Lung (tissue), 12 donors: ENCODE results near the gene C1orf35. TPM values are rescaled to one million over a fixed set of nuclear protein-coding genes. Genes with fewer than 3 reads are reported as not detected.

Experiments
- ATAC-seq: fragments of 200-7000 bp; cut with Tn5 transposase; one replicate; pipeline ENCODE4 v1.9.1; 2020; ENCODE audit warnings: moderate number of reproducible peaks; ENCODE audit not compliant: insufficient read depth, low FRiP score
- DNase-seq, 3 donors: peaks; one replicate each; pipeline ENCODE4 v3.0.0-alpha.2; 2013 to 2017
- H3K27ac ChIP-seq, 2 donors: one replicate each; pipeline ENCODE4 v1.5.1; 2013; ENCODE audit warnings: mild to moderate bottlenecking in 2 of 2, moderate library complexity in 2 of 2, control low read depth in 1 of 2, inconsistent platforms in 1 of 2, low read depth in 1 of 2, low read length in 1 of 2
- H3K27me3 ChIP-seq, 3 donors: one replicate each; pipeline ENCODE4 v1.5.1; 2013; ENCODE audit warnings: low read length in 2 of 3; ENCODE audit not compliant: control insufficient read depth in 3 of 3, insufficient read depth in 3 of 3
- H3K36me3 ChIP-seq, 4 donors: one replicate each; pipeline ENCODE4 v1.5.1; 2013; ENCODE audit warnings: low read length in 4 of 4, mild to moderate bottlenecking in 1 of 4, moderate library complexity in 1 of 4; ENCODE audit not compliant: control insufficient read depth in 4 of 4, insufficient read depth in 4 of 4
- H3K4me1 ChIP-seq, 5 donors: one replicate each; pipeline ENCODE4 v1.5.1; 2013; ENCODE audit warnings: low read length in 5 of 5, mild to moderate bottlenecking in 2 of 5, moderate library complexity in 1 of 5; ENCODE audit not compliant: control insufficient read depth in 5 of 5, insufficient read depth in 5 of 5
- H3K4me3 ChIP-seq: one replicate; pipeline ENCODE4 v1.5.1; 2013; ENCODE audit warnings: mild to moderate bottlenecking, control low read depth, moderate library complexity
- H3K9ac ChIP-seq, 2 donors: one replicate each; pipeline ENCODE4 v1.5.1; 2013; ENCODE audit warnings: low read length in 2 of 2, control low read depth in 1 of 2; ENCODE audit not compliant: insufficient read depth in 1 of 2
- H3K9me3 ChIP-seq, 4 donors: one replicate each; pipeline ENCODE4 v1.5.1; 2013; ENCODE audit warnings: low read length in 3 of 4, mild to moderate bottlenecking in 1 of 4, moderate library complexity in 1 of 4; ENCODE audit not compliant: control insufficient read depth in 4 of 4, insufficient read depth in 3 of 4
- WGBS, 2 donors: extraction: QIAGEN DNeasy Blood & Tissue Kit; methylation state at CpG; one replicate each; pipeline ENCODE4 v1.1.7; 2013; 5-methylcytosine and 5-hydroxymethylcytosine counted together
- polyA plus RNA-seq, 2 donors: library from polyadenylated mRNA; stranded (reverse); fragments of 200-250 nt; gene quantifications; one replicate each; pipeline ENCODE4 v1.2.1, GENCODE V29; 2013
- total RNA-seq, 2 donors: library from RNA; depleted of rRNA in 1 of 2; stranded (reverse); fragments of >200 nt in 1 of 2; gene quantifications; one replicate each; pipeline ENCODE4 v1.2.1, GENCODE V29; 2014 to 2021
- TF ChIP-seq, protein P1 (sequence below): IDR thresholded peaks from 2 replicates; pipeline ENCODE4 v1.5.1; 2012; ENCODE audit warnings: mild to moderate bottlenecking; ENCODE audit errors: control extremely low read depth, extremely low read depth
- donor health status: control.
- donor health status: control.
- donor health status: Bipolar disorder and iron deficiency.
- donor health status: healthy.
- donor health status: DM: yes; HTN: yes; CAD: no.

The C1orf35 gene
- total and polyA plus RNA-seq, 4 donors, result 9.1 to 19.9 (median 15.0) TPM

DNA sequence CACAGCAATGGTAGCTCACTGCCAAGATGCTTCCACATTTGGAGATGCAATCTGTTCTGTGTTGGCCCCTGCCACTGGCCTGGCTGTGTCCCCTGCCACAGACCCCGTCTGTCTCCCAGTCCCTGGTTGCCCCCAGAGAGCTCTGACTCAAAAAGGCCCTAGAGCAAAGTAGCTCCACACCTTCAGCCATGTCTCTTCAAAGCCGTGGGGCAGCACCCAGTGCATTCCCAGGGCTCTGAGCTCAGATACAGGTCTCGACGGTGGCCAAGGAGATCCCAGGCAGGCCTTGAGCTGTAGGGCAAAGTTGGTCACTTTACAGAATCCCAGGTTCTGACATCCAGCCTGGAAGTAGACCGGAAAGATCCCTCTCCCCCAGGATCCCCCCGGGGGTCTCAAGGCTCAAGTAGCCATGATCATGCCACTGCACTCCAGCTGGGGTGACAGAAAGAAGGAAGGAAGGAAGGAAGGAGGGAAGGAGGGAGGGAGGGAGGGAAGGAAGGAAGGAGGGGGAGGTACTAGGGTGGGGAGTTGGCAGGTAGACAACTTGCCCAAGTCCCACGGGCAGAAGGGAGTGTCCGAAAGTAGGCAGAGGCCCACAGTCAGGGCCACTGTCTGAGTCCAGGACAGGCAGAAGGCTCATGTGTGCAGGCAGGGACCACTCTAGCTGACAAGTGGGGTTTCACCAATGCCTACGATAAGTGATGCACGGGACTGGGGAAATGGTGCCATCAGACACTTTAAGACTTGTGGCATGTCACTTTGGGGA is 25.4 kb downstream of the C1orf35 start:
- DNase-seq, result no peak
- Histone ChIP-seq H3K9me3 (no peaks in the 10 kb centered on the region), H3K4me3 (no peak overlapping the region), H3K9ac (no peak overlapping the region), H3K27me3 (peaks cover 0 to 2% (median 0%) of the 10 kb centered on the region in 3 donors), H3K27ac (no peak overlapping the region), H3K4me1 (peaks cover 0 to 12% (median 0%) of the 10 kb centered on the region in 5 donors), H3K36me3 (no peaks in the 10 kb centered on the region)
- ATAC-seq, result no peak
- TF ChIP-seq, protein P1, sequence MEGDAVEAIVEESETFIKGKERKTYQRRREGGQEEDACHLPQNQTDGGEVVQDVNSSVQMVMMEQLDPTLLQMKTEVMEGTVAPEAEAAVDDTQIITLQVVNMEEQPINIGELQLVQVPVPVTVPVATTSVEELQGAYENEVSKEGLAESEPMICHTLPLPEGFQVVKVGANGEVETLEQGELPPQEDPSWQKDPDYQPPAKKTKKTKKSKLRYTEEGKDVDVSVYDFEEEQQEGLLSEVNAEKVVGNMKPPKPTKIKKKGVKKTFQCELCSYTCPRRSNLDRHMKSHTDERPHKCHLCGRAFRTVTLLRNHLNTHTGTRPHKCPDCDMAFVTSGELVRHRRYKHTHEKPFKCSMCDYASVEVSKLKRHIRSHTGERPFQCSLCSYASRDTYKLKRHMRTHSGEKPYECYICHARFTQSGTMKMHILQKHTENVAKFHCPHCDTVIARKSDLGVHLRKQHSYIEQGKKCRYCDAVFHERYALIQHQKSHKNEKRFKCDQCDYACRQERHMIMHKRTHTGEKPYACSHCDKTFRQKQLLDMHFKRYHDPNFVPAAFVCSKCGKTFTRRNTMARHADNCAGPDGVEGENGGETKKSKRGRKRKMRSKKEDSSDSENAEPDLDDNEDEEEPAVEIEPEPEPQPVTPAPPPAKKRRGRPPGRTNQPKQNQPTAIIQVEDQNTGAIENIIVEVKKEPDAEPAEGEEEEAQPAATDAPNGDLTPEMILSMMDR, result no peak
- 67 to 68% methylated on average over 10 of the region's 10 CpGs for WGBS, 2 donors

DNA sequence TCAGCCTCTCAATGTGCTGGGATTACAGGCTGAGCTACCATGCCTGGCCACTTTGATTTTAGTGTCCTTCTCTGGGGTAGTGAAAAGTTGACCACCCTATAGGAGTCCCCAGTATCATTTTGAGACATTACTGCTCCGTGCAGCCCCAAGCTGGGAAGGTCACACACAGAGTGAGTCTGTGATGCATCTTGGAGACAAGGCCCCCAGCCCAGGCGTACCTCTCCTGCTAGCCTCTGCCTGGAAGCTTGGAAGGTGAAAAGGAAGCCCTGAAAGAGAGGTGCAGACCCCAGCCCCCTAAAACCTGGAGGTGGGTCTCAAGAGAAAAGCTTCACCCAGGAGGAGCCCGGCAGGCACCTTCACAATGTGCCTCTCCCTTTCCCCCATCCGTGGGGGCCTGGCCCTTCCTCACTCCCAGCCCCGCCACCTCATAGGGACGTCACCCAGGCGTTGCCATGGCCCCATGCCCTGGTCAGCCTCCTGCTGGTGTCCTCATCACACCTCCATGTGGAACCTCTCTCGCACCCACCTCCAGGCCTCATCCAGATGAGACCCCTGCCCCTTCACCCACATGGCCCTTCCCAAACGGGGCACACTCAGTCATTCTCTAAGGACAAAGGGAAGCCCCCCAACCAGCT is 26.2 kb downstream of the C1orf35 start:
- ATAC-seq, result no peak
- WGBS, 2 donors, result 73 to 79% methylated on average over 9 of the region's 9 CpGs

GRCh38 chr1:228075801-228076271 is 27.3 kb downstream of the C1orf35 start:
- WGBS, 2 donors, result 82 to 87% methylated on average over 9 of the region's 9 CpGs
- Histone ChIP-seq H3K4me3 (no peak overlapping the region), H3K4me1 (peaks cover 0 to 4% (median 0%) of the 10 kb centered on the region in 5 donors), H3K9me3 (no peaks in the 10 kb centered on the region), H3K36me3 (no peaks in the 10 kb centered on the region), H3K27me3 (peaks cover 0 to 14% (median 10%) of the 10 kb centered on the region in 3 donors), H3K27ac (no peak overlapping the region), H3K9ac (no peak overlapping the region)
- TF ChIP-seq, protein P1, result no peak
- ATAC-seq (no peak), DNase-seq (no peak)

More for the DNA sequence above, 26.2 kb downstream of the C1orf35 start:
- H3K27ac ChIP-seq, result no peak overlapping the region
- H3K36me3 ChIP-seq, result no peaks in the 10 kb centered on the region
- H3K4me1 ChIP-seq, result peaks cover 0 to 12% (median 0%) of the 10 kb centered on the region in 5 donors
- H3K27me3 ChIP-seq, result peaks cover 0 to 4% (median 3%) of the 10 kb centered on the region in 3 donors
- DNase-seq, result no peak
- no peak overlapping the region for H3K9ac ChIP-seq
- TF ChIP-seq, protein P1, result no peak
- no peak overlapping the region for H3K4me3 ChIP-seq
- H3K9me3 ChIP-seq, result no peaks in the 10 kb centered on the region
